ENCODE data around the gene SPATA32. TPM values are rescaled to one million over a fixed set of nuclear protein-coding genes. Genes with fewer than 3 reads are reported as not detected.
"Not testable (repeated sequence)": the region's sequence is repeated elsewhere in the genome, so short reads cannot be mapped to it uniquely, and the experiment has no call there.

The SPATA32 gene
- total and polyA plus RNA-seq, 12 donors, result 0.06 to 0.11 TPM; not detected in 10

GRCh38 chr17:45255358-45255757 is 6.5 kb downstream of the SPATA32 start:
- Histone ChIP-seq H3K9me3 (replicated peaks in 1 of 3) (no peaks in the 10 kb centered on the region), H3K27ac (no peak overlapping the region), H3K4me1 (replicated peaks in 1 of 2) (no peaks in the 10 kb centered on the region), H3K36me3 (replicated peaks in 1 of 2) (no peaks in the 10 kb centered on the region), H3K27me3 (no peaks in the 10 kb centered on the region), H3K4me3 (no peak overlapping the region)
- DNase-seq, result no peak
- 85 to 100% (median 97%) methylated on average over 6 to 8 of the region's 8 CpGs for WGBS, 4 donors
- intact Hi-C loops (cut with DNase I), result no loop called here
- TF ChIP-seq POLR2A (IDR thresholded peaks at IDR 0.05), result no peak
- TF ChIP-seq CTCF (IDR thresholded peaks at IDR 0.05), result no peak

- no peak overlapping the region for H3K27ac ChIP-seq
- WGBS, 4 donors, result 80 to 93% (median 85%) methylated on average over 4 of the region's 4 CpGs
- no peaks in the 10 kb centered on the region for H3K9me3 ChIP-seq (replicated peaks in 1 of 3)
- no peaks in the 10 kb centered on the region for H3K36me3 ChIP-seq (replicated peaks in 1 of 2)
- H3K27me3 ChIP-seq, result no peaks in the 10 kb centered on the region
- no peak for DNase-seq
- intact Hi-C loops (cut with DNase I), result no loop called here
- TF ChIP-seq POLR2A (IDR thresholded peaks at IDR 0.05) (no peak), CTCF (IDR thresholded peaks at IDR 0.05) (no peak)
- H3K4me3 ChIP-seq, result no peak overlapping the region
- no peaks in the 10 kb centered on the region for H3K4me1 ChIP-seq (replicated peaks in 1 of 2)
These were observed 8.0 kb downstream of the SPATA32 start for GRCh38 chr17:45253879-45254278.

GRCh38 chr17:45253237-45253636 is 8.7 kb downstream of the SPATA32 start:
- DNase-seq; H3K9me3 ChIP-seq (replicated peaks in 1 of 3); H3K4me1 ChIP-seq (replicated peaks in 1 of 2); H3K36me3 ChIP-seq (replicated peaks in 1 of 2); H3K4me3 ChIP-seq; H3K27me3 ChIP-seq; H3K27ac ChIP-seq; intact Hi-C loops (cut with DNase I): not testable (repeated sequence)
- WGBS, 4 donors, result 86 to 95% (median 93%) methylated on average over 7 of the region's 7 CpGs

- no peak for DNase-seq
- Histone ChIP-seq H3K4me3 (no peak overlapping the region), H3K27me3 (no peaks in the 10 kb centered on the region), H3K9me3 (replicated peaks in 1 of 3) (no peaks in the 10 kb centered on the region), H3K36me3 (replicated peaks in 1 of 2) (no peaks in the 10 kb centered on the region), H3K4me1 (replicated peaks in 1 of 2) (peaks cover 8 to 11% of the 10 kb centered on the region in 2 donors), H3K27ac (no peak overlapping the region)
- WGBS, 4 donors, result 70 to 80% (median 74%) methylated on average over 7 of the region's 7 CpGs
- intact Hi-C loops (cut with DNase I), result no loop called here
- TF ChIP-seq POLR2A (IDR thresholded peaks at IDR 0.05), result no peak
- no peak for TF ChIP-seq CTCF (IDR thresholded peaks at IDR 0.05)
These were observed 10.0 kb downstream of the SPATA32 start for GRCh38 chr17:45251931-45252330.

GRCh38 chr17:45248132-45248957 is 13.5 kb downstream of the SPATA32 start:
- intact Hi-C loops (cut with DNase I), result no loop called here
- H3K4me3 ChIP-seq, result peak overlapping the region in 2 of 4 donors; percentile 33 to 56
- TF ChIP-seq CTCF (IDR thresholded peaks at IDR 0.05) (no peak), POLR2A (IDR thresholded peaks at IDR 0.05) (no peak)
- no peaks in the 10 kb centered on the region for H3K27me3 ChIP-seq
- no peaks in the 10 kb centered on the region for H3K36me3 ChIP-seq (replicated peaks in 1 of 2)
- 18 to 53% (median 35%) methylated on average over 6 to 39 of the region's 39 CpGs for WGBS, 4 donors
- peak overlapping the region in 3 of 5 donors; percentile 52 to 68 (median 68) for H3K27ac ChIP-seq
- no peaks in the 10 kb centered on the region for H3K9me3 ChIP-seq (replicated peaks in 1 of 3)
- H3K4me1 ChIP-seq (replicated peaks in 1 of 2), result peaks cover 15 to 17% of the 10 kb centered on the region in 2 donors
- peak in 3 of 7 donors; percentile 33 to 66 (median 38) for DNase-seq
